ENCODE data around the gene GPC5. TPM values are rescaled to one million over a fixed set of nuclear protein-coding genes. Genes with fewer than 3 reads are reported as not detected.

The GPC5 gene
- total RNA-seq, 1 experiment from 2014 or later: 0.26 TPM

DNA sequence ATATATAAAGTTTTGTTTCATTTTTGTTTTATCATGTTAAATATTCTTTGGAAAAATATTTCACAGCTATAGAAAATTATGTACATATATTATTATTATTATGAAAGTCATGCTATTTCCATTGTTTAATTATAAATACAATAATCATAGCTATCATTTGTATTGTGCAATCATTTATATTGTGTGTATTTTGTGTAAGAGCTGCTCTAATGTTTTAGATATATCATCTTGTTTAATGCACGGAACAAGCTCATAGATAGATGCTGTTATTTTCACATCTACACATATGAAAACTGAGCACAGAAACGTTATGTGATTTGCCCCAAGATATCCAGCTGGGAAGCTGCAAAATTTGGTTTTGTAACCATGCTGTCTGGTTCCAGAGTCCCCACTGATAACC, 111.6 kb downstream of the GPC5 start:
- Histone ChIP-seq H3K4me1 (ENCODE audit: control insufficient read depth, insufficient read depth, low read length) (no peaks in the 10 kb centered on the region), H3K36me3 (ENCODE audit: control insufficient read depth, insufficient read depth, low read length) (no peaks in the 10 kb centered on the region), H3K4me3 (ENCODE audit: low read depth in 2 of 2, low read length in 2 of 2) (no peak overlapping the region), H3K27ac (ENCODE audit: low read length) (no peak overlapping the region), H3K9me3 (ENCODE audit: control insufficient read depth, insufficient read depth, low read depth, low read length) (no peaks in the 10 kb centered on the region), H3K27me3 (ENCODE audit: control insufficient read depth, insufficient read depth, low read length) (no peaks in the 10 kb centered on the region)
- ChIA-PET CTCF (no interaction called here), POLR2A (no interaction called here)
- BruUV-seq (replicated peaks): no TSS peak
- in situ Hi-C loops (cut with HindIII; ENCODE audit: low pct_unique_long_range_greater_than_20kb, low sequenced_read_pairs) (no loop called here), intact Hi-C loops (cut with micrococcal nuclease; ENCODE audit: unreplicated experiment) (no loop called here)
- ATAC-seq (no peak), DNase-seq (ENCODE audit: low read depth, low spot score) (no peak)
- TF ChIP-seq TCF7L2 (IDR thresholded peaks at IDR 0.05; ENCODE audit: low read depth, low read length) (no peak), POLR2AphosphoS5 (IDR thresholded peaks at IDR 0.05; ENCODE audit: low read depth, low read length) (no peak), SIN3A (IDR thresholded peaks at IDR 0.05; ENCODE audit: borderline replicate concordance, insufficient read depth, low read depth, low read length) (no peak)
- TF ChIP-seq, protein P1, sequence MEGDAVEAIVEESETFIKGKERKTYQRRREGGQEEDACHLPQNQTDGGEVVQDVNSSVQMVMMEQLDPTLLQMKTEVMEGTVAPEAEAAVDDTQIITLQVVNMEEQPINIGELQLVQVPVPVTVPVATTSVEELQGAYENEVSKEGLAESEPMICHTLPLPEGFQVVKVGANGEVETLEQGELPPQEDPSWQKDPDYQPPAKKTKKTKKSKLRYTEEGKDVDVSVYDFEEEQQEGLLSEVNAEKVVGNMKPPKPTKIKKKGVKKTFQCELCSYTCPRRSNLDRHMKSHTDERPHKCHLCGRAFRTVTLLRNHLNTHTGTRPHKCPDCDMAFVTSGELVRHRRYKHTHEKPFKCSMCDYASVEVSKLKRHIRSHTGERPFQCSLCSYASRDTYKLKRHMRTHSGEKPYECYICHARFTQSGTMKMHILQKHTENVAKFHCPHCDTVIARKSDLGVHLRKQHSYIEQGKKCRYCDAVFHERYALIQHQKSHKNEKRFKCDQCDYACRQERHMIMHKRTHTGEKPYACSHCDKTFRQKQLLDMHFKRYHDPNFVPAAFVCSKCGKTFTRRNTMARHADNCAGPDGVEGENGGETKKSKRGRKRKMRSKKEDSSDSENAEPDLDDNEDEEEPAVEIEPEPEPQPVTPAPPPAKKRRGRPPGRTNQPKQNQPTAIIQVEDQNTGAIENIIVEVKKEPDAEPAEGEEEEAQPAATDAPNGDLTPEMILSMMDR (IDR thresholded peaks at IDR 0.05): no peak
- TF ChIP-seq, protein P2, sequence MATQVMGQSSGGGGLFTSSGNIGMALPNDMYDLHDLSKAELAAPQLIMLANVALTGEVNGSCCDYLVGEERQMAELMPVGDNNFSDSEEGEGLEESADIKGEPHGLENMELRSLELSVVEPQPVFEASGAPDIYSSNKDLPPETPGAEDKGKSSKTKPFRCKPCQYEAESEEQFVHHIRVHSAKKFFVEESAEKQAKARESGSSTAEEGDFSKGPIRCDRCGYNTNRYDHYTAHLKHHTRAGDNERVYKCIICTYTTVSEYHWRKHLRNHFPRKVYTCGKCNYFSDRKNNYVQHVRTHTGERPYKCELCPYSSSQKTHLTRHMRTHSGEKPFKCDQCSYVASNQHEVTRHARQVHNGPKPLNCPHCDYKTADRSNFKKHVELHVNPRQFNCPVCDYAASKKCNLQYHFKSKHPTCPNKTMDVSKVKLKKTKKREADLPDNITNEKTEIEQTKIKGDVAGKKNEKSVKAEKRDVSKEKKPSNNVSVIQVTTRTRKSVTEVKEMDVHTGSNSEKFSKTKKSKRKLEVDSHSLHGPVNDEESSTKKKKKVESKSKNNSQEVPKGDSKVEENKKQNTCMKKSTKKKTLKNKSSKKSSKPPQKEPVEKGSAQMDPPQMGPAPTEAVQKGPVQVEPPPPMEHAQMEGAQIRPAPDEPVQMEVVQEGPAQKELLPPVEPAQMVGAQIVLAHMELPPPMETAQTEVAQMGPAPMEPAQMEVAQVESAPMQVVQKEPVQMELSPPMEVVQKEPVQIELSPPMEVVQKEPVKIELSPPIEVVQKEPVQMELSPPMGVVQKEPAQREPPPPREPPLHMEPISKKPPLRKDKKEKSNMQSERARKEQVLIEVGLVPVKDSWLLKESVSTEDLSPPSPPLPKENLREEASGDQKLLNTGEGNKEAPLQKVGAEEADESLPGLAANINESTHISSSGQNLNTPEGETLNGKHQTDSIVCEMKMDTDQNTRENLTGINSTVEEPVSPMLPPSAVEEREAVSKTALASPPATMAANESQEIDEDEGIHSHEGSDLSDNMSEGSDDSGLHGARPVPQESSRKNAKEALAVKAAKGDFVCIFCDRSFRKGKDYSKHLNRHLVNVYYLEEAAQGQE (IDR thresholded peaks at IDR 0.05; ENCODE audit: insufficient read depth in 1 of 2, low read depth in 2 of 2, low read length in 1 of 2): no peak

DNA sequence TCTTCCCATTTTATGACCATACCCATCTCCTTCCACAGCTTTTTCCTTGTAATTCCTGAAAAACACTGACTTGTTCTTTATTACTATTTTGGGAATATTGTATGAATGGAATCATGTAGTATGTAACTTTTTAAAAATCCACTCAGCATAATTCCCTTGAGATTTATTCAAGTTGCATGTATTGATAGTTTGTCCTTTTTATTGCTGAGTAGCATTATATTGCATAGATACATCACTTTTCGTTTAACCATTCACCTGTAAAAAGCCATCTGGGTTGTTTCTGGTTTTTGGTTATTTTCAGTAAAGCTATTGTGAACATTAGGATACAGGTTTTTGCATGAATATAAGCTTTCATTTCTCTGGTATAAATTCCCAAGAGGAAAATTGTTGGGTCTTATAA, 115.4 kb downstream of the GPC5 start:
- in situ Hi-C loops (cut with HindIII; ENCODE audit: low pct_unique_long_range_greater_than_20kb, low sequenced_read_pairs) (no loop called here), intact Hi-C loops (cut with micrococcal nuclease; ENCODE audit: unreplicated experiment) (no loop called here)
- H3K27me3 ChIP-seq (ENCODE audit: control insufficient read depth, insufficient read depth, low read length): no peaks in the 10 kb centered on the region
- no peak for DNase-seq (ENCODE audit: low read depth, low spot score)
- POLR2A ChIA-PET: no interaction called here
- no peak for ATAC-seq
- no peaks in the 10 kb centered on the region for H3K4me1 ChIP-seq (ENCODE audit: control insufficient read depth, insufficient read depth, low read length)
- CTCF ChIA-PET: no interaction called here
- no peak overlapping the region for H3K27ac ChIP-seq (ENCODE audit: low read length)
- no peaks in the 10 kb centered on the region for H3K36me3 ChIP-seq (ENCODE audit: control insufficient read depth, insufficient read depth, low read length)
- no TSS peak for BruUV-seq (replicated peaks)
- no peak overlapping the region for H3K4me3 ChIP-seq (ENCODE audit: low read depth in 2 of 2, low read length in 2 of 2)
- TF ChIP-seq POLR2AphosphoS5 (IDR thresholded peaks at IDR 0.05; ENCODE audit: low read depth, low read length) (no peak), SIN3A (IDR thresholded peaks at IDR 0.05; ENCODE audit: borderline replicate concordance, insufficient read depth, low read depth, low read length) (no peak), TCF7L2 (IDR thresholded peaks at IDR 0.05; ENCODE audit: low read depth, low read length) (no peak)
- TF ChIP-seq, protein P2 (IDR thresholded peaks at IDR 0.05; ENCODE audit: insufficient read depth in 1 of 2, low read depth in 2 of 2, low read length in 1 of 2): no peak
- TF ChIP-seq, protein P1 (IDR thresholded peaks at IDR 0.05): no peak
- H3K9me3 ChIP-seq (ENCODE audit: control insufficient read depth, insufficient read depth, low read depth, low read length): no peaks in the 10 kb centered on the region
